HEK293 (cell line): ENCODE measurements around the gene SCNN1G.
A peak's percentile ranks its signal among the peaks of the same experiment; 100 is the strongest.

ENCODE experiments used
- FEZF1 ChIP-seq: fragments of 450-650 bp; formaldehyde crosslinking; IDR thresholded peaks from 2 replicates; pipeline ENCODE4 v1.5.1; 2016; ENCODE audit warnings: missing biosample characterization, missing genetic modification characterization
- OVOL3 ChIP-seq: fragments of 450-650 bp; formaldehyde crosslinking; IDR thresholded peaks from 2 replicates; pipeline ENCODE4 v1.5.1; 2016; ENCODE audit warnings: missing biosample characterization, missing genetic modification characterization
- REPIN1 ChIP-seq: fragments of 450-650 bp; formaldehyde crosslinking; IDR thresholded peaks from 2 replicates; pipeline ENCODE4 v1.5.1; 2017; ENCODE audit warnings: missing biosample characterization, missing genetic modification characterization, low read depth
- SETDB1 ChIP-seq: IDR thresholded peaks from one replicate; pipeline ENCODE4 v1.6.1; 2017; ENCODE audit warnings: mild to moderate bottlenecking, low read length, moderate library complexity, mixed read lengths; ENCODE audit not compliant: insufficient read length
- ZBTB1 ChIP-seq: fragments of 450-650 bp; formaldehyde crosslinking; IDR thresholded peaks from 2 replicates; pipeline ENCODE4 v1.5.1; 2016; ENCODE audit warnings: missing biosample characterization, missing genetic modification characterization
- ZBTB17 ChIP-seq: fragments of 450-650 bp; formaldehyde crosslinking; IDR thresholded peaks from 2 replicates; pipeline ENCODE4 v1.5.1; 2016; ENCODE audit warnings: missing biosample characterization, missing genetic modification characterization
- ZBTB44 ChIP-seq: fragments of 450-650 bp; IDR thresholded peaks from 2 replicates; pipeline ENCODE4 v1.5.1; 2018; ENCODE audit warnings: missing biosample characterization, mild to moderate bottlenecking, missing genetic modification characterization
- ZBTB8A ChIP-seq: fragments of 450-650 bp; formaldehyde crosslinking; IDR thresholded peaks from 2 replicates; pipeline ENCODE4 v1.5.1; 2016; ENCODE audit warnings: missing biosample characterization, missing genetic modification characterization
- ZNF146 ChIP-seq: fragments of 450-650 bp; formaldehyde crosslinking; IDR thresholded peaks from 2 replicates; pipeline ENCODE4 v1.5.1; 2016; ENCODE audit warnings: missing biosample characterization, missing genetic modification characterization
- ZNF157 ChIP-seq: fragments of 450-650 bp; formaldehyde crosslinking; IDR thresholded peaks from 2 replicates; pipeline ENCODE4 v1.5.1; 2016; ENCODE audit warnings: missing biosample characterization, missing genetic modification characterization
- ZNF184 ChIP-seq: fragments of 450-650 bp; IDR thresholded peaks from 2 replicates; pipeline ENCODE4 v1.5.1; 2018; ENCODE audit warnings: missing biosample characterization, mild to moderate bottlenecking, missing genetic modification characterization
- ZNF211 ChIP-seq: fragments of 450-650 bp; formaldehyde crosslinking; IDR thresholded peaks from 2 replicates; pipeline ENCODE4 v1.5.1; 2016; ENCODE audit warnings: low read depth, missing biosample characterization, missing genetic modification characterization
- ZNF391 ChIP-seq: fragments of 450-650 bp; formaldehyde crosslinking; IDR thresholded peaks from 2 replicates; pipeline ENCODE4 v1.5.1; 2016; ENCODE audit warnings: low read depth, missing biosample characterization, missing genetic modification characterization, borderline replicate concordance
- ZNF416 ChIP-seq: fragments of 450-650 bp; formaldehyde crosslinking; IDR thresholded peaks from 2 replicates; pipeline ENCODE4 v1.5.1; 2016; ENCODE audit warnings: missing biosample characterization, missing genetic modification characterization
- ZNF426 ChIP-seq: fragments of 450-650 bp; formaldehyde crosslinking; IDR thresholded peaks from 2 replicates; pipeline ENCODE4 v1.5.1; 2017; ENCODE audit warnings: missing biosample characterization, missing genetic modification characterization, mild to moderate bottlenecking, inconsistent platforms, moderate library complexity
- ZNF433 ChIP-seq: fragments of 450-650 bp; formaldehyde crosslinking; IDR thresholded peaks from 2 replicates; pipeline ENCODE4 v1.5.1; 2016; ENCODE audit warnings: missing biosample characterization, missing genetic modification characterization, low read depth
- ZNF530 ChIP-seq: fragments of 450-650 bp; formaldehyde crosslinking; IDR thresholded peaks from 2 replicates; pipeline ENCODE4 v1.5.1; 2016; ENCODE audit warnings: low read depth, missing biosample characterization, missing genetic modification characterization
- ZNF585B ChIP-seq: fragments of 450-650 bp; formaldehyde crosslinking; IDR thresholded peaks from 2 replicates; pipeline ENCODE4 v1.5.1; 2016; ENCODE audit warnings: missing biosample characterization, missing genetic modification characterization
- ZNF621 ChIP-seq: fragments of 450-650 bp; formaldehyde crosslinking; IDR thresholded peaks from 2 replicates; pipeline ENCODE4 v1.5.1; 2017; ENCODE audit warnings: missing biosample characterization, missing genetic modification characterization
- ZNF660 ChIP-seq: fragments of 450-650 bp; IDR thresholded peaks from 2 replicates; pipeline ENCODE4 v1.5.1; 2018; ENCODE audit warnings: missing biosample characterization, mild to moderate bottlenecking, missing genetic modification characterization
- ZNF776 ChIP-seq: fragments of 450-650 bp; formaldehyde crosslinking; IDR thresholded peaks from 2 replicates; pipeline ENCODE4 v1.5.0; 2017; ENCODE audit warnings: missing biosample characterization, missing genetic modification characterization, borderline replicate concordance
- ZNF830 ChIP-seq: fragments of 450-650 bp; IDR thresholded peaks from 2 replicates; pipeline ENCODE4 v1.5.0; 2018; ENCODE audit warnings: missing biosample characterization, missing genetic modification characterization, low read depth, mild to moderate bottlenecking, moderate library complexity
- TF ChIP-seq, protein P1 (sequence below): fragments of 450-650 bp; formaldehyde crosslinking; IDR thresholded peaks from 2 replicates; pipeline ENCODE4 v1.5.1; 2016; ENCODE audit warnings: missing biosample characterization, missing genetic modification characterization, borderline replicate concordance
- TF ChIP-seq, protein P2 (sequence below): fragments of 450-650 bp; formaldehyde crosslinking; IDR thresholded peaks from 2 replicates; pipeline ENCODE4 v1.5.1; 2016; ENCODE audit warnings: missing biosample characterization, missing genetic modification characterization
- TF ChIP-seq, protein P3 (sequence below): fragments of 450-650 bp; formaldehyde crosslinking; IDR thresholded peaks from 2 replicates; pipeline ENCODE4 v1.5.1; 2016; ENCODE audit warnings: missing biosample characterization, missing genetic modification characterization, low read depth
- TF ChIP-seq, protein P4 (sequence below): fragments of 450-650 bp; formaldehyde crosslinking; optimal IDR thresholded peaks from 2 replicates; pipeline ENCODE3; 2016; ENCODE audit warnings: missing biosample characterization, mild to moderate bottlenecking, missing genetic modification characterization

Gene SCNN1G

GRCh38 chr16:23148513-23149266 is 33.9 kb upstream of the SCNN1G start (continued):
- TF ChIP-seq, protein P1, sequence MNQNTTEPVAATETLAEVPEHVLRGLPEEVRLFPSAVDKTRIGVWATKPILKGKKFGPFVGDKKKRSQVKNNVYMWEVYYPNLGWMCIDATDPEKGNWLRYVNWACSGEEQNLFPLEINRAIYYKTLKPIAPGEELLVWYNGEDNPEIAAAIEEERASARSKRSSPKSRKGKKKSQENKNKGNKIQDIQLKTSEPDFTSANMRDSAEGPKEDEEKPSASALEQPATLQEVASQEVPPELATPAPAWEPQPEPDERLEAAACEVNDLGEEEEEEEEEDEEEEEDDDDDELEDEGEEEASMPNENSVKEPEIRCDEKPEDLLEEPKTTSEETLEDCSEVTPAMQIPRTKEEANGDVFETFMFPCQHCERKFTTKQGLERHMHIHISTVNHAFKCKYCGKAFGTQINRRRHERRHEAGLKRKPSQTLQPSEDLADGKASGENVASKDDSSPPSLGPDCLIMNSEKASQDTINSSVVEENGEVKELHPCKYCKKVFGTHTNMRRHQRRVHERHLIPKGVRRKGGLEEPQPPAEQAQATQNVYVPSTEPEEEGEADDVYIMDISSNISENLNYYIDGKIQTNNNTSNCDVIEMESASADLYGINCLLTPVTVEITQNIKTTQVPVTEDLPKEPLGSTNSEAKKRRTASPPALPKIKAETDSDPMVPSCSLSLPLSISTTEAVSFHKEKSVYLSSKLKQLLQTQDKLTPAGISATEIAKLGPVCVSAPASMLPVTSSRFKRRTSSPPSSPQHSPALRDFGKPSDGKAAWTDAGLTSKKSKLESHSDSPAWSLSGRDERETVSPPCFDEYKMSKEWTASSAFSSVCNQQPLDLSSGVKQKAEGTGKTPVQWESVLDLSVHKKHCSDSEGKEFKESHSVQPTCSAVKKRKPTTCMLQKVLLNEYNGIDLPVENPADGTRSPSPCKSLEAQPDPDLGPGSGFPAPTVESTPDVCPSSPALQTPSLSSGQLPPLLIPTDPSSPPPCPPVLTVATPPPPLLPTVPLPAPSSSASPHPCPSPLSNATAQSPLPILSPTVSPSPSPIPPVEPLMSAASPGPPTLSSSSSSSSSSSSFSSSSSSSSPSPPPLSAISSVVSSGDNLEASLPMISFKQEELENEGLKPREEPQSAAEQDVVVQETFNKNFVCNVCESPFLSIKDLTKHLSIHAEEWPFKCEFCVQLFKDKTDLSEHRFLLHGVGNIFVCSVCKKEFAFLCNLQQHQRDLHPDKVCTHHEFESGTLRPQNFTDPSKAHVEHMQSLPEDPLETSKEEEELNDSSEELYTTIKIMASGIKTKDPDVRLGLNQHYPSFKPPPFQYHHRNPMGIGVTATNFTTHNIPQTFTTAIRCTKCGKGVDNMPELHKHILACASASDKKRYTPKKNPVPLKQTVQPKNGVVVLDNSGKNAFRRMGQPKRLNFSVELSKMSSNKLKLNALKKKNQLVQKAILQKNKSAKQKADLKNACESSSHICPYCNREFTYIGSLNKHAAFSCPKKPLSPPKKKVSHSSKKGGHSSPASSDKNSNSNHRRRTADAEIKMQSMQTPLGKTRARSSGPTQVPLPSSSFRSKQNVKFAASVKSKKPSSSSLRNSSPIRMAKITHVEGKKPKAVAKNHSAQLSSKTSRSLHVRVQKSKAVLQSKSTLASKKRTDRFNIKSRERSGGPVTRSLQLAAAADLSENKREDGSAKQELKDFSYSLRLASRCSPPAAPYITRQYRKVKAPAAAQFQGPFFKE (tag by site-specific recombination): no peak
- TF ChIP-seq ZNF184 (tag by site-specific recombination) (no peak), SETDB1 (no peak), FEZF1 (tag by site-specific recombination) (no peak), ZNF530 (no peak), ZNF830 (tag by site-specific recombination) (no peak), ZNF433 (tag by site-specific recombination) (no peak), OVOL3 (tag by site-specific recombination) (no peak), ZBTB17 (tag by site-specific recombination) (peak; percentile 16; the same call in 1 of the 2 replicates), ZNF211 (no peak), ZNF391 (tag by site-specific recombination) (no peak), ZNF426 (tag by site-specific recombination) (no peak), ZNF585B (no peak), ZNF416 (no peak), ZNF621 (tag by site-specific recombination) (no peak), ZNF146 (tag by site-specific recombination) (no peak), ZNF776 (tag by site-specific recombination) (no peak), ZBTB44 (tag by site-specific recombination) (peak; percentile 19; the same call in 1 of the 2 replicates), ZNF660 (peak; percentile 67; the same call in 1 of the 2 replicates), ZNF157 (no peak), ZBTB8A (tag by site-specific recombination) (peak; percentile 83), ZBTB1 (no peak), REPIN1 (no peak)
- TF ChIP-seq, protein P2, sequence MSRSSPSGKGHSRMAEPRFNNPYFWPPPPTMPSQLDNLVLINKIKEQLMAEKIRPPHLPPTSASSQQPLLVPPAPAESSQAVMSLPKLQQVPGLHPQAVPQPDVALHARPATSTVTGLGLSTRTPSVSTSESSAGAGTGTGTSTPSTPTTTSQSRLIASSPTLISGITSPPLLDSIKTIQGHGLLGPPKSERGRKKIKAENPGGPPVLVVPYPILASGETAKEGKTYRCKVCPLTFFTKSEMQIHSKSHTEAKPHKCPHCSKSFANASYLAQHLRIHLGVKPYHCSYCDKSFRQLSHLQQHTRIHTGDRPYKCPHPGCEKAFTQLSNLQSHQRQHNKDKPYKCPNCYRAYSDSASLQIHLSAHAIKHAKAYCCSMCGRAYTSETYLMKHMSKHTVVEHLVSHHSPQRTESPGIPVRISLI (tag by site-specific recombination): no peak
- TF ChIP-seq, protein P3, sequence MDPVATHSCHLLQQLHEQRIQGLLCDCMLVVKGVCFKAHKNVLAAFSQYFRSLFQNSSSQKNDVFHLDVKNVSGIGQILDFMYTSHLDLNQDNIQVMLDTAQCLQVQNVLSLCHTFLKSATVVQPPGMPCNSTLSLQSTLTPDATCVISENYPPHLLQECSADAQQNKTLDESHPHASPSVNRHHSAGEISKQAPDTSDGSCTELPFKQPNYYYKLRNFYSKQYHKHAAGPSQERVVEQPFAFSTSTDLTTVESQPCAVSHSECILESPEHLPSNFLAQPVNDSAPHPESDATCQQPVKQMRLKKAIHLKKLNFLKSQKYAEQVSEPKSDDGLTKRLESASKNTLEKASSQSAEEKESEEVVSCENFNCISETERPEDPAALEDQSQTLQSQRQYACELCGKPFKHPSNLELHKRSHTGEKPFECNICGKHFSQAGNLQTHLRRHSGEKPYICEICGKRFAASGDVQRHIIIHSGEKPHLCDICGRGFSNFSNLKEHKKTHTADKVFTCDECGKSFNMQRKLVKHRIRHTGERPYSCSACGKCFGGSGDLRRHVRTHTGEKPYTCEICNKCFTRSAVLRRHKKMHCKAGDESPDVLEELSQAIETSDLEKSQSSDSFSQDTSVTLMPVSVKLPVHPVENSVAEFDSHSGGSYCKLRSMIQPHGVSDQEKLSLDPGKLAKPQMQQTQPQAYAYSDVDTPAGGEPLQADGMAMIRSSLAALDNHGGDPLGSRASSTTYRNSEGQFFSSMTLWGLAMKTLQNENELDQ: no peak
- TF ChIP-seq, protein P4, sequence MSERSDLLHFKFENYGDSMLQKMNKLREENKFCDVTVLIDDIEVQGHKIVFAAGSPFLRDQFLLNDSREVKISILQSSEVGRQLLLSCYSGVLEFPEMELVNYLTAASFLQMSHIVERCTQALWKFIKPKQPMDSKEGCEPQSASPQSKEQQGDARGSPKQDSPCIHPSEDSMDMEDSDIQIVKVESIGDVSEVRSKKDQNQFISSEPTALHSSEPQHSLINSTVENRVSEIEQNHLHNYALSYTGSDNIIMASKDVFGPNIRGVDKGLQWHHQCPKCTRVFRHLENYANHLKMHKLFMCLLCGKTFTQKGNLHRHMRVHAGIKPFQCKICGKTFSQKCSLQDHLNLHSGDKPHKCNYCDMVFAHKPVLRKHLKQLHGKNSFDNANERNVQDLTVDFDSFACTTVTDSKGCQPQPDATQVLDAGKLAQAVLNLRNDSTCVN (tag by site-specific recombination): peak; percentile 77
